Caco-2 (cell line): Measurements from ENCODE around the gene IGSF10. TPM values are rescaled to one million over a fixed set of nuclear protein-coding genes. Genes with fewer than 3 reads are reported as not detected.

Source experiments
- BruUV-seq: library from RNA; stranded (reverse); fragments of 400-500 nt; replicated peaks from 2 replicates; lab custom pipeline; 2021; lab: Mats Ljungman, UMichigan
- CTCF ChIA-PET: fragments of 300-600 bp; sonication (Branson Sonifier 250); formaldehyde crosslinking; loops from one replicate; lab custom pipeline; 2022; ENCODE audit warnings: antibody characterized with exemption; lab: Charles Lee
- POLR2A ChIA-PET: fragments of 300-600 bp; sonication (Branson Sonifier 250); formaldehyde crosslinking; loops from one replicate; lab custom pipeline; 2022; ENCODE audit warnings: antibody characterized with exemption; lab: Charles Lee
- DNase-seq, 2 experiments: peaks; one replicate each; pipeline versions ENCODE4 v3.0.0 to v3.0.0-alpha.2; 2020 to 2022
- H3K27me3 ChIP-seq: replicated peaks from 2 replicates; pipeline ENCODE4 v1.6.0; 2011; ENCODE audit warnings: low read length; ENCODE audit not compliant: control insufficient read depth, insufficient read depth
- H3K36me3 ChIP-seq: 2 replicates; pipeline ENCODE4 v1.5.1; 2011; ENCODE audit warnings: low read length; ENCODE audit not compliant: control insufficient read depth, insufficient read depth
- H3K4me1 ChIP-seq: fragments of 250-450 bp; sonication (Bioruptor Pico); 2 replicates; pipeline ENCODE4 v1.5.1; 2020; ENCODE audit warnings: mild to moderate bottlenecking
- H3K4me3 ChIP-seq: 2 replicates; pipeline ENCODE4 v1.5.1; 2011; ENCODE audit warnings: low read depth, mild to moderate bottlenecking, control low read depth, low read length
- H3K9me3 ChIP-seq: fragments of 250-450 bp; sonication (Bioruptor Pico); 2 replicates; pipeline ENCODE4 v1.5.1; 2020; ENCODE audit warnings: mild to moderate bottlenecking, moderate library complexity
- H3K27ac Mint-ChIP-seq: one replicate; pipeline ENCODE4 v1.8.0; 2022; ENCODE audit warnings: mixed read lengths; ENCODE audit not compliant: unreplicated experiment
- H3K27me3 Mint-ChIP-seq: one replicate; pipeline ENCODE4 v1.8.0; 2022; ENCODE audit warnings: mixed read lengths; ENCODE audit not compliant: insufficient read depth, unreplicated experiment
- H3K36me3 Mint-ChIP-seq: one replicate; pipeline ENCODE4 v1.8.0; 2022; ENCODE audit warnings: mild to moderate bottlenecking, mixed read lengths; ENCODE audit not compliant: insufficient read depth, unreplicated experiment
- H3K4me1 Mint-ChIP-seq: one replicate; pipeline ENCODE4 v1.8.0; 2022; ENCODE audit warnings: low read depth, mixed read lengths; ENCODE audit not compliant: unreplicated experiment
- H3K4me3 Mint-ChIP-seq: one replicate; pipeline ENCODE4 v1.8.0; 2022; ENCODE audit warnings: mild to moderate bottlenecking, moderate library complexity, mixed read lengths; ENCODE audit not compliant: unreplicated experiment
- H3K9me3 Mint-ChIP-seq: one replicate; pipeline ENCODE4 v1.8.0; 2022; ENCODE audit warnings: mixed read lengths; ENCODE audit not compliant: unreplicated experiment
- CTCF ChIP-seq, 2 experiments: fragments of 200-600 bp in 1 of 2; IDR thresholded peaks; 1 replicate in 1 of 2; 2 replicates in 1 of 2; pipeline versions ENCODE4 v1.5.1 to v1.8.0; 2011 to 2022; ENCODE audit warnings: antibody characterized with exemption in 1 of 2, control low read depth in 1 of 2, inconsistent platforms in 1 of 2, low read depth in 1 of 2, low read length in 1 of 2, mild to moderate bottlenecking in 1 of 2, moderate library complexity in 1 of 2; ENCODE audit not compliant: insufficient read depth in 1 of 2, severe bottlenecking in 1 of 2, unreplicated experiment in 1 of 2
- intact Hi-C: fragments of 100-400 bp; cut with micrococcal nuclease; formaldehyde crosslinking; loops from one replicate; pipeline ENCODE4 v1.10.0; 2022; ENCODE audit not compliant: unreplicated experiment
- total RNA-seq: library from RNA; stranded (reverse); gene quantifications from 2 replicates; pipeline ENCODE4 v1.2.3, GENCODE V29; 2022

IGSF10 gene
- total RNA-seq, 1 experiment from 2014 or later = 2.6 TPM

GRCh38 chr3:151459358-151459757 is 1.5 kb downstream of the IGSF10 start:
- no peak for DNase-seq
- Histone ChIP-seq H3K27me3 (no peaks in the 10 kb centered on the region), H3K4me1 (peaks cover 10% of the 10 kb centered on the region), H3K9me3 (no peaks in the 10 kb centered on the region; the same call in 1 of the 2 replicates), H3K36me3 (no peaks in the 10 kb centered on the region), H3K4me3 (no peak overlapping the region)
- peaks cover 7% of the 10 kb centered on the region for H3K4me1 Mint-ChIP-seq
- intact Hi-C loops = no loop called here
- no peaks in the 10 kb centered on the region for H3K27me3 Mint-ChIP-seq
- no peak overlapping the region for H3K4me3 Mint-ChIP-seq
- H3K9me3 Mint-ChIP-seq = no peaks in the 10 kb centered on the region
- BruUV-seq = no TSS peak
- CTCF ChIA-PET = no interaction called here
- no peaks in the 10 kb centered on the region for H3K36me3 Mint-ChIP-seq
- no peak for TF ChIP-seq CTCF (IDR thresholded peaks at IDR 0.05; ENCODE audit: insufficient read depth in 1 of 2, low read depth in 1 of 2, low read length in 1 of 2, severe bottlenecking in 1 of 2, unreplicated experiment in 1 of 2)
- H3K27ac Mint-ChIP-seq = no peak overlapping the region
- POLR2A ChIA-PET = no interaction called here

GRCh38 chr3:151456065-151456464 is 4.8 kb downstream of the IGSF10 start:
- ChIA-PET CTCF (no interaction called here), POLR2A (no interaction called here)
- H3K36me3 Mint-ChIP-seq = no peaks in the 10 kb centered on the region
- Histone ChIP-seq H3K4me1 (no peaks in the 10 kb centered on the region), H3K4me3 (no peak overlapping the region), H3K9me3 (no peaks in the 10 kb centered on the region), H3K27me3 (no peaks in the 10 kb centered on the region), H3K36me3 (no peaks in the 10 kb centered on the region)
- no peak for TF ChIP-seq CTCF (IDR thresholded peaks at IDR 0.05; ENCODE audit: insufficient read depth in 1 of 2, low read depth in 1 of 2, low read length in 1 of 2, severe bottlenecking in 1 of 2, unreplicated experiment in 1 of 2)
- no peaks in the 10 kb centered on the region for H3K27me3 Mint-ChIP-seq
- DNase-seq = no peak
- no peak overlapping the region for H3K4me3 Mint-ChIP-seq
- intact Hi-C loops = no loop called here
- no peaks in the 10 kb centered on the region for H3K4me1 Mint-ChIP-seq
- no peak overlapping the region for H3K27ac Mint-ChIP-seq
- no peaks in the 10 kb centered on the region for H3K9me3 Mint-ChIP-seq
- BruUV-seq = no TSS peak

GRCh38 chr3:151452841-151453240 is 8.0 kb downstream of the IGSF10 start:
- ChIA-PET POLR2A (no interaction called here), CTCF (no interaction called here)
- no peak overlapping the region for H3K4me3 ChIP-seq
- H3K4me1 ChIP-seq = no peaks in the 10 kb centered on the region
- H3K9me3 ChIP-seq = no peaks in the 10 kb centered on the region
- H3K27me3 ChIP-seq = no peaks in the 10 kb centered on the region
- no peaks in the 10 kb centered on the region for H3K36me3 Mint-ChIP-seq
- no peak overlapping the region for H3K4me3 Mint-ChIP-seq
- H3K4me1 Mint-ChIP-seq = no peaks in the 10 kb centered on the region
- intact Hi-C loops = no loop called here
- H3K36me3 ChIP-seq = no peaks in the 10 kb centered on the region
- TF ChIP-seq CTCF (IDR thresholded peaks at IDR 0.05; ENCODE audit: insufficient read depth in 1 of 2, low read depth in 1 of 2, low read length in 1 of 2, severe bottlenecking in 1 of 2, unreplicated experiment in 1 of 2) = no peak
- DNase-seq = no peak
- BruUV-seq = no TSS peak
- H3K9me3 Mint-ChIP-seq = no peaks in the 10 kb centered on the region
- H3K27ac Mint-ChIP-seq = no peak overlapping the region
- H3K27me3 Mint-ChIP-seq = no peaks in the 10 kb centered on the region
